ENCODE results near the gene CCDC117.

GRCh38 chr22:28821452-28821851, 49.0 kb downstream of the CCDC117 start:
- no peak for TF ChIP-seq POLR2A (IDR thresholded peaks at IDR 0.05; ENCODE audit: low read depth)
- no peak for TF ChIP-seq CTCF (IDR thresholded peaks at IDR 0.05)
